Measurements from ENCODE around the gene BRD9.
"Not testable (repeated sequence)": the region's sequence is repeated elsewhere in the genome, so short reads cannot be mapped to it uniquely, and the experiment has no call there.

The BRD9 gene

GRCh38 chr5:859391-859790 lies 33.2 kb downstream of the BRD9 start:
- H3K27me3 ChIP-seq (replicated peaks; ENCODE audit: control insufficient read depth, insufficient read depth, low read length, poor library complexity, severe bottlenecking): no peaks in the 10 kb centered on the region
- H3K27ac ChIP-seq (ENCODE audit: insufficient read depth, low read length, poor library complexity, severe bottlenecking): no peak overlapping the region
- H3K9me3 ChIP-seq (ENCODE audit: control insufficient read depth, low read length): no peaks in the 10 kb centered on the region
- H3K4me1 ChIP-seq (ENCODE audit: control insufficient read depth, insufficient read depth, low read length, poor library complexity, severe bottlenecking): no peaks in the 10 kb centered on the region
- peaks cover 17% of the 10 kb centered on the region for H3K36me3 ChIP-seq (ENCODE audit: control insufficient read depth, insufficient read depth, low read length)
- H3K4me3 ChIP-seq (ENCODE audit: insufficient read depth, low read depth, low read length, poor library complexity, severe bottlenecking): no peak overlapping the region
- DNase-seq: no peak

- H3K4me1 ChIP-seq (ENCODE audit: control insufficient read depth, insufficient read depth, low read length, poor library complexity, severe bottlenecking): no peaks in the 10 kb centered on the region
- H3K36me3 ChIP-seq (ENCODE audit: control insufficient read depth, insufficient read depth, low read length): peaks cover 10% of the 10 kb centered on the region
- no peaks in the 10 kb centered on the region for H3K9me3 ChIP-seq (ENCODE audit: control insufficient read depth, low read length)
- H3K4me3 ChIP-seq (ENCODE audit: insufficient read depth, low read depth, low read length, poor library complexity, severe bottlenecking): no peak overlapping the region
- no peak overlapping the region for H3K27ac ChIP-seq (ENCODE audit: insufficient read depth, low read length, poor library complexity, severe bottlenecking)
- DNase-seq: no peak
- H3K27me3 ChIP-seq (replicated peaks; ENCODE audit: control insufficient read depth, insufficient read depth, low read length, poor library complexity, severe bottlenecking): no peaks in the 10 kb centered on the region
These were observed 33.9 kb downstream of the BRD9 start for GRCh38 chr5:858726-859125.

- no peaks in the 10 kb centered on the region for H3K4me1 ChIP-seq (ENCODE audit: control insufficient read depth, insufficient read depth, low read length, poor library complexity, severe bottlenecking)
- no peak overlapping the region for H3K27ac ChIP-seq (ENCODE audit: insufficient read depth, low read length, poor library complexity, severe bottlenecking)
- no peak for DNase-seq
- H3K9me3 ChIP-seq (ENCODE audit: control insufficient read depth, low read length): no peaks in the 10 kb centered on the region
- no peak overlapping the region for H3K4me3 ChIP-seq (ENCODE audit: insufficient read depth, low read depth, low read length, poor library complexity, severe bottlenecking)
- H3K36me3 ChIP-seq (ENCODE audit: control insufficient read depth, insufficient read depth, low read length): no peaks in the 10 kb centered on the region
- no peaks in the 10 kb centered on the region for H3K27me3 ChIP-seq (replicated peaks; ENCODE audit: control insufficient read depth, insufficient read depth, low read length, poor library complexity, severe bottlenecking)
These were observed 35.8 kb downstream of the BRD9 start for GRCh38 chr5:856531-857425.

- H3K4me1 ChIP-seq (ENCODE audit: control insufficient read depth, insufficient read depth, low read length, poor library complexity, severe bottlenecking): no peaks in the 10 kb centered on the region
- H3K36me3 ChIP-seq (ENCODE audit: control insufficient read depth, insufficient read depth, low read length): no peaks in the 10 kb centered on the region
- no peak overlapping the region for H3K4me3 ChIP-seq (ENCODE audit: insufficient read depth, low read depth, low read length, poor library complexity, severe bottlenecking)
- H3K27ac ChIP-seq (ENCODE audit: insufficient read depth, low read length, poor library complexity, severe bottlenecking): no peak overlapping the region
- no peaks in the 10 kb centered on the region for H3K27me3 ChIP-seq (replicated peaks; ENCODE audit: control insufficient read depth, insufficient read depth, low read length, poor library complexity, severe bottlenecking)
- DNase-seq: no peak
- no peaks in the 10 kb centered on the region for H3K9me3 ChIP-seq (ENCODE audit: control insufficient read depth, low read length)
These were observed 36.6 kb downstream of the BRD9 start for GRCh38 chr5:855771-856530.

- H3K4me1 ChIP-seq (ENCODE audit: control insufficient read depth, insufficient read depth, low read length, poor library complexity, severe bottlenecking): no peaks in the 10 kb centered on the region
- no peaks in the 10 kb centered on the region for H3K9me3 ChIP-seq (ENCODE audit: control insufficient read depth, low read length)
- H3K27ac ChIP-seq (ENCODE audit: insufficient read depth, low read length, poor library complexity, severe bottlenecking): no peak overlapping the region
- H3K36me3 ChIP-seq (ENCODE audit: control insufficient read depth, insufficient read depth, low read length): no peaks in the 10 kb centered on the region
- DNase-seq: no peak
- H3K27me3 ChIP-seq (replicated peaks; ENCODE audit: control insufficient read depth, insufficient read depth, low read length, poor library complexity, severe bottlenecking): no peaks in the 10 kb centered on the region
- no peak overlapping the region for H3K4me3 ChIP-seq (ENCODE audit: insufficient read depth, low read depth, low read length, poor library complexity, severe bottlenecking)
These were observed 37.4 kb downstream of the BRD9 start for GRCh38 chr5:854966-855743.

- Histone ChIP-seq H3K9me3 (ENCODE audit: control insufficient read depth, low read length) (no peaks in the 10 kb centered on the region), H3K27ac (ENCODE audit: insufficient read depth, low read length, poor library complexity, severe bottlenecking) (no peak overlapping the region), H3K4me3 (ENCODE audit: insufficient read depth, low read depth, low read length, poor library complexity, severe bottlenecking) (no peak overlapping the region), H3K4me1 (ENCODE audit: control insufficient read depth, insufficient read depth, low read length, poor library complexity, severe bottlenecking) (no peaks in the 10 kb centered on the region), H3K27me3 (replicated peaks; ENCODE audit: control insufficient read depth, insufficient read depth, low read length, poor library complexity, severe bottlenecking) (no peaks in the 10 kb centered on the region), H3K36me3 (ENCODE audit: control insufficient read depth, insufficient read depth, low read length) (no peaks in the 10 kb centered on the region)
- DNase-seq: no peak
These were observed 38.4 kb downstream of the BRD9 start for GRCh38 chr5:854217-854616.

- not testable (repeated sequence) for H3K36me3 ChIP-seq (ENCODE audit: control insufficient read depth, insufficient read depth, low read length); H3K27me3 ChIP-seq (replicated peaks; ENCODE audit: control insufficient read depth, insufficient read depth, low read length, poor library complexity, severe bottlenecking); DNase-seq; H3K27ac ChIP-seq (ENCODE audit: insufficient read depth, low read length, poor library complexity, severe bottlenecking); H3K9me3 ChIP-seq (ENCODE audit: control insufficient read depth, low read length); H3K4me1 ChIP-seq (ENCODE audit: control insufficient read depth, insufficient read depth, low read length, poor library complexity, severe bottlenecking); H3K4me3 ChIP-seq (ENCODE audit: insufficient read depth, low read depth, low read length, poor library complexity, severe bottlenecking)
These were observed 39.0 kb downstream of the BRD9 start for GRCh38 chr5:853416-854090.

GRCh38 chr5:852431-853401 lies 39.9 kb downstream of the BRD9 start:
- Histone ChIP-seq H3K4me1 (ENCODE audit: control insufficient read depth, insufficient read depth, low read length, poor library complexity, severe bottlenecking) (no peaks in the 10 kb centered on the region), H3K9me3 (ENCODE audit: control insufficient read depth, low read length) (no peaks in the 10 kb centered on the region), H3K36me3 (ENCODE audit: control insufficient read depth, insufficient read depth, low read length) (no peaks in the 10 kb centered on the region), H3K4me3 (ENCODE audit: insufficient read depth, low read depth, low read length, poor library complexity, severe bottlenecking) (no peak overlapping the region), H3K27me3 (replicated peaks; ENCODE audit: control insufficient read depth, insufficient read depth, low read length, poor library complexity, severe bottlenecking) (no peaks in the 10 kb centered on the region), H3K27ac (ENCODE audit: insufficient read depth, low read length, poor library complexity, severe bottlenecking) (no peak overlapping the region)
- DNase-seq: no peak

- H3K9me3 ChIP-seq (ENCODE audit: control insufficient read depth, low read length): no peaks in the 10 kb centered on the region
- no peaks in the 10 kb centered on the region for H3K27me3 ChIP-seq (replicated peaks; ENCODE audit: control insufficient read depth, insufficient read depth, low read length, poor library complexity, severe bottlenecking)
- no peak for DNase-seq
- H3K27ac ChIP-seq (ENCODE audit: insufficient read depth, low read length, poor library complexity, severe bottlenecking): no peak overlapping the region
- no peaks in the 10 kb centered on the region for H3K4me1 ChIP-seq (ENCODE audit: control insufficient read depth, insufficient read depth, low read length, poor library complexity, severe bottlenecking)
- H3K36me3 ChIP-seq (ENCODE audit: control insufficient read depth, insufficient read depth, low read length): no peaks in the 10 kb centered on the region
- H3K4me3 ChIP-seq (ENCODE audit: insufficient read depth, low read depth, low read length, poor library complexity, severe bottlenecking): no peak overlapping the region
These were observed 40.6 kb downstream of the BRD9 start for GRCh38 chr5:852018-852417.
